Measurements from ENCODE around the gene FARP1. TPM values are rescaled to one million over a fixed set of nuclear protein-coding genes. Genes with fewer than 3 reads are reported as not detected.
A peak's percentile ranks its signal among the peaks of the same experiment; 100 is the strongest.

The FARP1 gene, protein sequence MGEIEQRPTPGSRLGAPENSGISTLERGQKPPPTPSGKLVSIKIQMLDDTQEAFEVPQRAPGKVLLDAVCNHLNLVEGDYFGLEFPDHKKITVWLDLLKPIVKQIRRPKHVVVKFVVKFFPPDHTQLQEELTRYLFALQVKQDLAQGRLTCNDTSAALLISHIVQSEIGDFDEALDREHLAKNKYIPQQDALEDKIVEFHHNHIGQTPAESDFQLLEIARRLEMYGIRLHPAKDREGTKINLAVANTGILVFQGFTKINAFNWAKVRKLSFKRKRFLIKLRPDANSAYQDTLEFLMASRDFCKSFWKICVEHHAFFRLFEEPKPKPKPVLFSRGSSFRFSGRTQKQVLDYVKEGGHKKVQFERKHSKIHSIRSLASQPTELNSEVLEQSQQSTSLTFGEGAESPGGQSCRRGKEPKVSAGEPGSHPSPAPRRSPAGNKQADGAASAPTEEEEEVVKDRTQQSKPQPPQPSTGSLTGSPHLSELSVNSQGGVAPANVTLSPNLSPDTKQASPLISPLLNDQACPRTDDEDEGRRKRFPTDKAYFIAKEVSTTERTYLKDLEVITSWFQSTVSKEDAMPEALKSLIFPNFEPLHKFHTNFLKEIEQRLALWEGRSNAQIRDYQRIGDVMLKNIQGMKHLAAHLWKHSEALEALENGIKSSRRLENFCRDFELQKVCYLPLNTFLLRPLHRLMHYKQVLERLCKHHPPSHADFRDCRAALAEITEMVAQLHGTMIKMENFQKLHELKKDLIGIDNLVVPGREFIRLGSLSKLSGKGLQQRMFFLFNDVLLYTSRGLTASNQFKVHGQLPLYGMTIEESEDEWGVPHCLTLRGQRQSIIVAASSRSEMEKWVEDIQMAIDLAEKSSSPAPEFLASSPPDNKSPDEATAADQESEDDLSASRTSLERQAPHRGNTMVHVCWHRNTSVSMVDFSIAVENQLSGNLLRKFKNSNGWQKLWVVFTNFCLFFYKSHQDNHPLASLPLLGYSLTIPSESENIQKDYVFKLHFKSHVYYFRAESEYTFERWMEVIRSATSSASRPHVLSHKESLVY
- polyA plus RNA-seq (2012; ENCODE audit: insufficient read length, low read depth), result 82.8 TPM

DNA sequence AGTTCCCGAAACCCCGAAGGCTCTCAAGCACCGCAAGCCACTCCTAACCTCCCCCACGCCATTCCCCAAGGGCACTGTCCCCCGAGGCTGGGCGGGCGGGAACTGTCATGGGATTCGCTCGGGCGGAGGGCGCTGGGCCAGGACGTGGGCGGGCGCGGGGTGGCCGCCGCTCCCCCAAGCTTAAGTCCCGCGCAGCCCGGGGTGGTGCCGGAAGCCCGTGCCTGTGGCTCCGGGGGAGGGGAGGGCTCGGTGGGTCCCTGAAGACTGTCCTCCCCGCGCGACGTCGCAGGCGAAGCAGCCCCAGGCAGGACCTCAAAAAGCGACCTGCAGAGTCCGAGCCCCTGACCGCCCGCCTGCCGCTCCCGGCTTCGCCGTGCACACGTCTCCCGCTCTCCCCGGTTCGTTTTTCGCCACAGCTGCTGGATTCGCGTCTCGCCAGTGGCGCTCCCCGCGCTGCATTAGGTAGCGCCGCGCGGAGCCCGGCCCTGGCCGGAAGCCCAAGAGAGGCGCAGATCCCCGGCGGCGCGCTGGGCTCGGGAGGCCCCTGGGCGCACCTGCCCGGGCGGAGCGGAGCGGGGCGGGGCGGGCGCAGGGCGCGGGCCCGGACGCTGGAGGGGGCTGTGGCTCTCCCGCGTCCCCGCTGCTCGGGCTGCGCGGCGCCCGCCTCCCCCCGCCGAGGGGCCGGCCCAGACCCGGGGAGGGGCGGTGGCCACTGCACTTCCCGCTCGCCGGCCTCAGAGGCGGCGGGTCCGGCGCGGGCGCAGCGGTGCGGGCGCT is at the start of gene FARP1:
FARP1 (plus strand) TSS at position 715 of the 777 bp plus-strand sequence. CDS start 70,149 bp downstream, outside the sequence.
- TF ChIP-seq TAF1 (IDR thresholded peaks at IDR 0.05; ENCODE audit: borderline replicate concordance, insufficient read depth, low read length) (peak; percentile 60; the same call in 1 of the 2 replicates), FOXP2 (optimal IDR thresholded peaks at IDR 0.05; ENCODE audit: borderline replicate concordance, extremely low read depth, extremely low read length, insufficient read depth) (no peak)

GRCh38 chr13:98094678-98095266 is 48.1 kb upstream of the FARP1 start:
- no peak for TF ChIP-seq FOXP2 (optimal IDR thresholded peaks at IDR 0.05; ENCODE audit: borderline replicate concordance, extremely low read depth, extremely low read length, insufficient read depth)
- TF ChIP-seq POLR2AphosphoS5 (IDR thresholded peaks at IDR 0.05; ENCODE audit: low read depth, low read length), result no peak
- no peak for TF ChIP-seq SIN3A (IDR thresholded peaks at IDR 0.05; ENCODE audit: borderline replicate concordance, insufficient read depth, low read length)
- TF ChIP-seq, protein P1, sequence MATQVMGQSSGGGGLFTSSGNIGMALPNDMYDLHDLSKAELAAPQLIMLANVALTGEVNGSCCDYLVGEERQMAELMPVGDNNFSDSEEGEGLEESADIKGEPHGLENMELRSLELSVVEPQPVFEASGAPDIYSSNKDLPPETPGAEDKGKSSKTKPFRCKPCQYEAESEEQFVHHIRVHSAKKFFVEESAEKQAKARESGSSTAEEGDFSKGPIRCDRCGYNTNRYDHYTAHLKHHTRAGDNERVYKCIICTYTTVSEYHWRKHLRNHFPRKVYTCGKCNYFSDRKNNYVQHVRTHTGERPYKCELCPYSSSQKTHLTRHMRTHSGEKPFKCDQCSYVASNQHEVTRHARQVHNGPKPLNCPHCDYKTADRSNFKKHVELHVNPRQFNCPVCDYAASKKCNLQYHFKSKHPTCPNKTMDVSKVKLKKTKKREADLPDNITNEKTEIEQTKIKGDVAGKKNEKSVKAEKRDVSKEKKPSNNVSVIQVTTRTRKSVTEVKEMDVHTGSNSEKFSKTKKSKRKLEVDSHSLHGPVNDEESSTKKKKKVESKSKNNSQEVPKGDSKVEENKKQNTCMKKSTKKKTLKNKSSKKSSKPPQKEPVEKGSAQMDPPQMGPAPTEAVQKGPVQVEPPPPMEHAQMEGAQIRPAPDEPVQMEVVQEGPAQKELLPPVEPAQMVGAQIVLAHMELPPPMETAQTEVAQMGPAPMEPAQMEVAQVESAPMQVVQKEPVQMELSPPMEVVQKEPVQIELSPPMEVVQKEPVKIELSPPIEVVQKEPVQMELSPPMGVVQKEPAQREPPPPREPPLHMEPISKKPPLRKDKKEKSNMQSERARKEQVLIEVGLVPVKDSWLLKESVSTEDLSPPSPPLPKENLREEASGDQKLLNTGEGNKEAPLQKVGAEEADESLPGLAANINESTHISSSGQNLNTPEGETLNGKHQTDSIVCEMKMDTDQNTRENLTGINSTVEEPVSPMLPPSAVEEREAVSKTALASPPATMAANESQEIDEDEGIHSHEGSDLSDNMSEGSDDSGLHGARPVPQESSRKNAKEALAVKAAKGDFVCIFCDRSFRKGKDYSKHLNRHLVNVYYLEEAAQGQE (IDR thresholded peaks at IDR 0.05; ENCODE audit: insufficient read depth in 1 of 2, low read depth in 2 of 2, low read length in 2 of 2), result no peak
- TF ChIP-seq TAF1 (IDR thresholded peaks at IDR 0.05; ENCODE audit: borderline replicate concordance, insufficient read depth, low read length), result no peak

DNA sequence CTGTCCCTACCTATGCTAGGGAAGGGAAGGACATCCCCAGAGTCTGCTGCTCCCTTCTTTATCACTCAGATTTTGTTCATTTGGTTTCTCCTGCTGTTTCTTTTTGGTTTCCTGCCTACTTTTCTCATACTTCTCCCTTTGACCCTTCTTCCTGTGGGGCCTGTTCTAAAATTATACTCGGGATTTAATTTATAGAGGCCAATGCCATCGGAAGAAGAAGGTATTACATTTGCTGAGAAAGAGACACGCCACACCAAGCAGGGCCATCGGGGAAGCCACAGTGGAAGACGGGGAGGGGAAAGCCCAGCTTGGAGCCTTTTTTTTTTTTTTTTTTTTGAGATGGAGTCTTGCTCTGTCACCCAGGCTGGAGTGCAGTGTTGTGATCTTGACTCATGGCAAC is 46.8 kb upstream of the FARP1 start:
- TF ChIP-seq SIN3A (IDR thresholded peaks at IDR 0.05; ENCODE audit: borderline replicate concordance, insufficient read depth, low read length), result no peak
- no peak for TF ChIP-seq FOXP2 (optimal IDR thresholded peaks at IDR 0.05; ENCODE audit: borderline replicate concordance, extremely low read depth, extremely low read length, insufficient read depth)
- no peak for TF ChIP-seq TAF1 (IDR thresholded peaks at IDR 0.05; ENCODE audit: borderline replicate concordance, insufficient read depth, low read length)

DNA sequence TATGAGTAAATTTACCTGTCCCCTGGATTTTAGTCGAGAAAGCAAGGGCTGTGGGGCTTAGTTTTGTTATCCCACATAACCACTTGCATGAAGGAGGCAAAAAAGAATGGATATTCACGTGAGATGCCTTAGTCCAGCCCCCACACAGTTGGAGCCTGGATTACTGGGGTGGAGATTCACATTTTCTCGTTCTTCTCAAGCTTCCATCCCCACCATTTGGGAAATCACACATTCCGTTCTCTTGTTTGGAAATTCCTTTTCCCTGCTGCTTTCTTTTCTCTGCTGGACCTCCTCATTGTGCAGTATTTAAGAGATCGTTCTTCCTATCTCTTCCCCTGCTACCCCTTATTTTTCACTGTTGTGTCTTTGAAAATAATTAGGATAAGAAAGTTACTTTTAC is 45.1 kb upstream of the FARP1 start:
- TF ChIP-seq, protein P1 (IDR thresholded peaks at IDR 0.05; ENCODE audit: insufficient read depth in 1 of 2, low read depth in 2 of 2, low read length in 2 of 2), result no peak
- TF ChIP-seq FOXP2 (optimal IDR thresholded peaks at IDR 0.05; ENCODE audit: borderline replicate concordance, extremely low read depth, extremely low read length, insufficient read depth) (no peak), SIN3A (IDR thresholded peaks at IDR 0.05; ENCODE audit: borderline replicate concordance, insufficient read depth, low read length) (no peak), TAF1 (IDR thresholded peaks at IDR 0.05; ENCODE audit: borderline replicate concordance, insufficient read depth, low read length) (no peak), POLR2AphosphoS5 (IDR thresholded peaks at IDR 0.05; ENCODE audit: low read depth, low read length) (no peak)

GRCh38 chr13:98098516-98098915 is 44.4 kb upstream of the FARP1 start:
- no peak for TF ChIP-seq SIN3A (IDR thresholded peaks at IDR 0.05; ENCODE audit: borderline replicate concordance, insufficient read depth, low read length)
- TF ChIP-seq FOXP2 (optimal IDR thresholded peaks at IDR 0.05; ENCODE audit: borderline replicate concordance, extremely low read depth, extremely low read length, insufficient read depth), result no peak
- TF ChIP-seq POLR2AphosphoS5 (IDR thresholded peaks at IDR 0.05; ENCODE audit: low read depth, low read length), result no peak
- TF ChIP-seq, protein P1 (IDR thresholded peaks at IDR 0.05; ENCODE audit: insufficient read depth in 1 of 2, low read depth in 2 of 2, low read length in 2 of 2), result no peak
- TF ChIP-seq TAF1 (IDR thresholded peaks at IDR 0.05; ENCODE audit: borderline replicate concordance, insufficient read depth, low read length), result no peak

All from PFSK-1 (cell line).